B cell (primary cell): ENCODE measurements around the gene NEUROD2. TPM values are rescaled to one million over a fixed set of nuclear protein-coding genes. Genes with fewer than 3 reads are reported as not detected.

Source experiments
- ATAC-seq: fragments of 200-7000 bp; cut with Tn5 transposase; one replicate; pipeline ENCODE4 v1.10.0; 2021; ENCODE audit warnings: low read depth, mild to moderate bottlenecking, moderate number of reproducible peaks, moderate library complexity
- CTCF ChIA-PET: fragments of 350-600 bp; sonication (Branson Sonifier 250); formaldehyde crosslinking; loops from one replicate; lab custom pipeline; 2021; ENCODE audit warnings: antibody characterized with exemption, inconsistent platforms; lab: Charles Lee
- POLR2A ChIA-PET: fragments of 350-600 bp; sonication (Branson Sonifier 250); formaldehyde crosslinking; loops from one replicate; lab custom pipeline; 2021; ENCODE audit warnings: antibody characterized with exemption; lab: Charles Lee
- DNase-seq: peaks from one replicate; pipeline ENCODE4 v3.0.0; 2013
- H2AFZ ChIP-seq: 2 replicates; pipeline ENCODE4 v1.6.1; 2012; ENCODE audit warnings: mild to moderate bottlenecking, low read depth, low read length; ENCODE audit not compliant: insufficient read depth, poor library complexity, severe bottlenecking
- H3K27ac ChIP-seq, 2 donors: 1 replicate in 1 of 2; 2 replicates in 1 of 2; pipeline ENCODE4 v1.5.1; 2012 to 2013; ENCODE audit warnings: low read length in 2 of 2, mild to moderate bottlenecking in 2 of 2, moderate library complexity in 1 of 2
- H3K27me3 ChIP-seq, 4 experiments: fragments of 200-600 bp in 1 of 4; sonication (generic) in 1 of 4; replicated peaks in 1 of 4; 1 replicate in 2 of 4; 2 replicates in 2 of 4; pipeline versions ENCODE4 v1.6.1 to v1.7.0; 2013 to 2016; ENCODE audit warnings: low read length in 3 of 4, mild to moderate bottlenecking in 2 of 4, mixed read lengths in 1 of 4, moderate library complexity in 1 of 4; ENCODE audit not compliant: insufficient read depth in 4 of 4, control insufficient read depth in 3 of 4; ENCODE audit errors: control extremely low read depth in 1 of 4
- H3K36me3 ChIP-seq, 2 experiments: replicated peaks in 1 of 2; 1 replicate in 1 of 2; 2 replicates in 1 of 2; pipeline versions ENCODE4 v1.6.1 to v1.7.1; 2013; ENCODE audit warnings: low read length in 1 of 2; ENCODE audit not compliant: insufficient read depth in 2 of 2, control insufficient read depth in 1 of 2; ENCODE audit errors: control extremely low read depth in 1 of 2, extremely low read depth in 1 of 2
- H3K4me1 ChIP-seq, 2 donors: fragments of 200-600 bp in 1 of 2; sonication (generic) in 1 of 2; 1 replicate in 1 of 2; 2 replicates in 1 of 2; pipeline versions ENCODE4 v1.5.1 to v1.6.1; 2013 to 2017; ENCODE audit warnings: low read length in 2 of 2; ENCODE audit not compliant: control insufficient read depth in 2 of 2, insufficient read depth in 2 of 2
- H3K4me2 ChIP-seq: replicated peaks from 2 replicates; pipeline ENCODE3; 2012; ENCODE audit warnings: mild to moderate bottlenecking, low read depth, low read length; ENCODE audit not compliant: poor library complexity, severe bottlenecking
- H3K4me3 ChIP-seq, 5 experiments: fragments of 200-600 bp in 1 of 5; sonication (generic) in 1 of 5; 1 replicate in 3 of 5; 2 replicates in 2 of 5; pipeline versions ENCODE4 v1.5.1 to v1.7.0; 2011 to 2016; ENCODE audit warnings: low read length in 4 of 5, mild to moderate bottlenecking in 4 of 5, low read depth in 2 of 5, control low read depth in 1 of 5, moderate library complexity in 1 of 5; ENCODE audit not compliant: insufficient read depth in 1 of 5; ENCODE audit errors: control extremely low read depth in 1 of 5, extremely low read depth in 1 of 5
- H3K79me2 ChIP-seq: fragments of 200-600 bp; sonication (generic); one replicate; pipeline ENCODE4 v1.6.0; 2016; ENCODE audit warnings: low read length; ENCODE audit not compliant: control insufficient read depth, insufficient read depth
- H3K9ac ChIP-seq: fragments of 200-600 bp; sonication (generic); 2 replicates; pipeline ENCODE4 v1.6.1; 2017; ENCODE audit warnings: mild to moderate bottlenecking, low read length, moderate library complexity
- H3K9me3 ChIP-seq, 3 donors: one replicate each; pipeline versions ENCODE4 v1.6.1 to v1.7.1; 2013; ENCODE audit warnings: low read length in 2 of 3; ENCODE audit not compliant: control insufficient read depth in 2 of 3, insufficient read depth in 1 of 3; ENCODE audit errors: control extremely low read depth in 1 of 3
- H4K20me1 ChIP-seq: 2 replicates; pipeline ENCODE4 v1.6.0; 2012; ENCODE audit warnings: mild to moderate bottlenecking, low read length; ENCODE audit not compliant: insufficient read depth, control insufficient read depth, poor library complexity, severe bottlenecking
- H3K27ac Mint-ChIP-seq: one replicate; pipeline ENCODE4 v1.8.0; 2021; ENCODE audit warnings: mixed read lengths
- H3K27me3 Mint-ChIP-seq: one replicate; pipeline ENCODE4 v1.8.0; 2021; ENCODE audit warnings: mixed read lengths
- H3K4me1 Mint-ChIP-seq: one replicate; pipeline ENCODE4 v1.8.0; 2021; ENCODE audit warnings: mixed read lengths
- H3K4me3 Mint-ChIP-seq: one replicate; pipeline ENCODE4 v1.8.0; 2021; ENCODE audit warnings: mixed read lengths
- H3K9me3 Mint-ChIP-seq: one replicate; pipeline ENCODE4 v1.8.0; 2022; ENCODE audit warnings: mixed read lengths; ENCODE audit not compliant: insufficient read depth
- CTCF ChIP-seq: fragments of 200-600 bp; IDR thresholded peaks from one replicate; pipeline ENCODE4 v1.8.0; 2022; ENCODE audit warnings: antibody characterized with exemption, mild to moderate bottlenecking
- EZH2 ChIP-seq: IDR thresholded peaks from 2 replicates; pipeline ENCODE4 v1.6.1; 2012; ENCODE audit warnings: borderline replicate concordance, low read depth, mild to moderate bottlenecking, moderate library complexity, low read length; ENCODE audit not compliant: insufficient read depth, poor library complexity, severe bottlenecking
- WGBS: methylation state at CpG from one replicate; pipeline ENCODE4 v1.1.5; 2013; ENCODE audit warnings: missing lambda C conversion rate; ENCODE audit not compliant: insufficient coverage; 5-methylcytosine and 5-hydroxymethylcytosine counted together
- intact Hi-C: fragments of 100-400 bp; cut with micrococcal nuclease; formaldehyde crosslinking; loops from one replicate; pipeline ENCODE4 v1.10.0; 2022
- polyA plus RNA-seq: library from polyadenylated mRNA; depleted of rRNA; stranded (reverse); fragments of >200 nt; gene quantifications from 2 replicates; pipeline ENCODE4 v1.2.3, GENCODE V29; 2012
- total RNA-seq, 2 donors: library from RNA; stranded (reverse); fragments of 120-200 nt in 1 of 2; gene quantifications; 1 replicate in 1 of 2; 2 replicates in 1 of 2; pipeline versions ENCODE4 v1.2.3 to v1.2.4, GENCODE V29; 2013 to 2022

The NEUROD2 gene
- total and polyA plus RNA-seq, 2 donors (not counting 1 experiment from before 2014, with no cell fraction given) = 0.04 TPM; not detected in 1

GRCh38 chr17:39639566-39640458, 32.1 kb upstream of the NEUROD2 start:
- DNase-seq = no peak
- peaks cover 68% of the 10 kb centered on the region for H4K20me1 ChIP-seq
- CTCF ChIA-PET = interaction anchor here (0.6 to 5.6 kb wide), 6 partner anchors 12 to 90 kb away, joined by 3 to 61 read pairs (median 8); partner anchors contain the start of genes MIEN1 and PNMT
- Mint-ChIP-seq H3K9me3 (no peaks in the 10 kb centered on the region), H3K27ac (peak overlapping the region; percentile 29), H3K4me3 (peak overlapping the region; percentile 32), H3K27me3 (no peaks in the 10 kb centered on the region), H3K4me1 (peaks cover 75% of the 10 kb centered on the region)
- WGBS = 97% methylated on average over 11 of the region's 11 CpGs
- H3K4me1 ChIP-seq = peaks cover 45 to 65% of the 10 kb centered on the region in 2 donors
- peak overlapping the region; percentile 35 for H3K4me2 ChIP-seq
- no peak for ATAC-seq
- H3K27ac ChIP-seq = no peak overlapping the region
- H3K27me3 ChIP-seq = no peaks in the 10 kb centered on the region
- peaks cover 100% of the 10 kb centered on the region for H3K79me2 ChIP-seq
- H3K9me3 ChIP-seq = no peaks in the 10 kb centered on the region
- H3K36me3 ChIP-seq = peaks cover 0 to under 1% of the 10 kb centered on the region in 2 experiments
- no peak overlapping the region for H3K9ac ChIP-seq
- no peak overlapping the region for H2AFZ ChIP-seq
- TF ChIP-seq EZH2 (no peak), CTCF (no peak)
- intact Hi-C loops = loop anchor here (5.0 kb wide), 2 partner anchors 112 to 342 kb away; partner anchors contain the start of gene PSMD3
- POLR2A ChIA-PET = interaction anchor here (0.6 kb wide), 1 partner anchor 190 kb away, joined by 3 read pairs; no protein-coding TSS in a partner anchor
- no peak overlapping the region for H3K4me3 ChIP-seq
